GM15510 (cell line): ENCODE results near the gene SNX5.
A peak's percentile ranks its signal among the peaks of the same experiment; 100 is the strongest.

ENCODE experiments used
- POLR2A ChIP-seq: IDR thresholded peaks from 3 replicates; pipeline ENCODE4 v1.6.1; 2011; ENCODE audit warnings: borderline replicate concordance; ENCODE audit not compliant: insufficient read length; ENCODE audit errors: extremely low read depth

Gene SNX5

GRCh38 chr20:17967521-17968365 lies 851 bp downstream of the SNX5 start:
- TF ChIP-seq POLR2A = no peak

GRCh38 chr20:17966432-17967310 lies 1.9 kb downstream of the SNX5 start:
- TF ChIP-seq POLR2A = no peak

- TF ChIP-seq POLR2A = peak; percentile 15
Measured at GRCh38 chr20:17965042-17965697, 3.4 kb downstream of the SNX5 start.

GRCh38 chr20:17964632-17965031 lies 4.0 kb downstream of the SNX5 start:
- TF ChIP-seq POLR2A = no peak

- TF ChIP-seq POLR2A = no peak
Measured at GRCh38 chr20:17964073-17964472, 4.5 kb downstream of the SNX5 start.

GRCh38 chr20:17963114-17963897 lies 5.3 kb downstream of the SNX5 start:
- no peak for TF ChIP-seq POLR2A

GRCh38 chr20:17961587-17961940 lies 7.0 kb downstream of the SNX5 start:
- TF ChIP-seq POLR2A = no peak

- no peak for TF ChIP-seq POLR2A
Measured at GRCh38 chr20:17960927-17961586, 7.5 kb downstream of the SNX5 start.

GRCh38 chr20:17959257-17959627 lies 9.4 kb downstream of the SNX5 start:
- TF ChIP-seq POLR2A = no peak

- no peak for TF ChIP-seq POLR2A
Measured at GRCh38 chr20:17958373-17959256, 10.0 kb downstream of the SNX5 start.

GRCh38 chr20:17957505-17958363 lies 10.9 kb downstream of the SNX5 start:
- no peak for TF ChIP-seq POLR2A

- TF ChIP-seq POLR2A = no peak
Measured at GRCh38 chr20:17956099-17956685, 12.4 kb downstream of the SNX5 start.

- TF ChIP-seq POLR2A = no peak
Measured at GRCh38 chr20:17955302-17955701, 13.3 kb downstream of the SNX5 start.
